SK-N-SH (cell line): Measurements from ENCODE around the gene SEC16A. TPM values are rescaled to one million over a fixed set of nuclear protein-coding genes. Genes with fewer than 3 reads are reported as not detected.

ENCODE experiments used
- CTCF ChIA-PET: fragments of 300-600, 350-600 bp; formaldehyde crosslinking; extraction: SDS; loops from one replicate; lab custom pipeline; 2021; lab: Yijun Ruan, JAX
- POLR2A ChIA-PET: fragments of 350-600 bp; sonication (Branson Sonifier 250); formaldehyde crosslinking; extraction: SDS; loops from one replicate; lab custom pipeline; 2020; ENCODE audit warnings: antibody characterized with exemption, inconsistent platforms; lab: Yijun Ruan, JAX
- DNase-seq: peaks from one replicate; pipeline ENCODE4 v3.0.0; 2012
- H2AFZ ChIP-seq: fragments of 200-600 bp; sonication (generic); 2 replicates; pipeline ENCODE4 v1.8.1; 2016; ENCODE audit warnings: antibody characterized with exemption, mild to moderate bottlenecking, low read depth
- H3F3A ChIP-seq: fragments of 200-600 bp; sonication (generic); replicated peaks from 2 replicates; pipeline ENCODE3; 2016; ENCODE audit warnings: antibody characterized with exemption, mild to moderate bottlenecking; ENCODE audit not compliant: insufficient read depth
- H3K27ac ChIP-seq, 2 experiments: fragments of 200-500 bp in 1 of 2; fragments of 200-600 bp in 1 of 2; sonication (Bioruptor generic) in 1 of 2; sonication (generic), shearing (Covaris generic) in 1 of 2; 2 replicates each; pipeline versions ENCODE4 v1.5.1 to v1.6.1; 2014 to 2016; ENCODE audit warnings: low read depth in 2 of 2, inconsistent platforms in 1 of 2, low read length in 1 of 2, mild to moderate bottlenecking in 1 of 2, mixed read lengths in 1 of 2
- H3K27me3 ChIP-seq: fragments of 200-600 bp; sonication (generic), shearing (Covaris generic); 2 replicates; pipeline ENCODE4 v1.6.1; 2016; ENCODE audit warnings: mixed run types; ENCODE audit not compliant: insufficient read depth
- H3K36me3 ChIP-seq, 2 experiments: fragments of 200-500 bp in 1 of 2; fragments of 200-600 bp in 1 of 2; sonication (Bioruptor generic) in 1 of 2; sonication (generic) in 1 of 2; replicated peaks in 1 of 2; 2 replicates each; pipeline versions ENCODE3 to v1.5.1; 2014 to 2016; ENCODE audit warnings: low read length in 1 of 2, mild to moderate bottlenecking in 1 of 2; ENCODE audit not compliant: insufficient read depth in 2 of 2, control insufficient read depth in 1 of 2
- H3K4me1 ChIP-seq, 2 experiments: fragments of 200-500 bp in 1 of 2; fragments of 200-600 bp in 1 of 2; sonication (Bioruptor generic) in 1 of 2; sonication (generic), shearing (Covaris generic) in 1 of 2; 2 replicates each; pipeline versions ENCODE4 v1.5.1 to v1.6.1; 2014 to 2016; ENCODE audit warnings: low read depth in 1 of 2, low read length in 1 of 2, mixed run types in 1 of 2; ENCODE audit not compliant: insufficient read depth in 2 of 2, control insufficient read depth in 1 of 2
- H3K4me2 ChIP-seq: fragments of 200-600 bp; sonication (generic), shearing (Covaris generic); 2 replicates; pipeline ENCODE4 v1.6.1; 2017; ENCODE audit warnings: mixed run types
- H3K4me3 ChIP-seq, 2 experiments: fragments of 200-500 bp in 1 of 2; fragments of 200-600 bp in 1 of 2; sonication (Bioruptor generic) in 1 of 2; sonication (generic), shearing (Covaris generic) in 1 of 2; 2 replicates each; pipeline versions ENCODE4 v1.5.1 to v1.8.1; 2014 to 2016; ENCODE audit warnings: low read depth in 2 of 2, inconsistent platforms in 1 of 2, low read length in 1 of 2, mild to moderate bottlenecking in 1 of 2, mixed read lengths in 1 of 2, moderate library complexity in 1 of 2
- H3K79me2 ChIP-seq: fragments of 200-600 bp; sonication (generic); 2 replicates; pipeline ENCODE4 v1.8.1; 2017; ENCODE audit warnings: mild to moderate bottlenecking; ENCODE audit not compliant: insufficient read depth
- H3K9ac ChIP-seq: fragments of 200-600 bp; sonication (generic); 2 replicates; pipeline ENCODE4 v1.6.1; 2017; ENCODE audit warnings: mixed run types
- H3K9me2 ChIP-seq: fragments of 200-600 bp; sonication (generic); 2 replicates; pipeline ENCODE4 v1.6.1; 2017; ENCODE audit warnings: mixed run types
- H3K9me3 ChIP-seq: fragments of 200-600 bp; sonication (generic); 2 replicates; pipeline ENCODE4 v1.6.1; 2017; ENCODE audit warnings: mixed run types, mild to moderate bottlenecking, moderate library complexity
- H4K20me1 ChIP-seq: fragments of 200-600 bp; sonication (generic); 2 replicates; pipeline ENCODE4 v1.6.1; 2017; ENCODE audit warnings: mild to moderate bottlenecking, mixed run types; ENCODE audit not compliant: insufficient read depth
- CTCF ChIP-seq: fragments of 200-600 bp; sonication (generic); IDR thresholded peaks from 2 replicates; pipeline ENCODE4 v1.6.1; 2017; ENCODE audit warnings: antibody characterized with exemption, mild to moderate bottlenecking, moderate library complexity
- EP300 ChIP-seq, 2 experiments: IDR thresholded peaks; 2 replicates each; pipeline versions ENCODE4 v1.4.0 to v1.6.1; 2012; ENCODE audit warnings: borderline replicate concordance in 1 of 2, low read depth in 1 of 2, low read length in 1 of 2
- EZH2phosphoT487 ChIP-seq: fragments of 200-600 bp; sonication (generic); IDR thresholded peaks from 2 replicates; pipeline ENCODE4 v1.6.1; 2017; ENCODE audit warnings: low read depth, mixed run types, mild to moderate bottlenecking, antibody characterized with exemption, moderate library complexity, borderline replicate concordance
- GABPA ChIP-seq: IDR thresholded peaks from 2 replicates; pipeline ENCODE4 v1.4.0; 2012; ENCODE audit warnings: low read depth, mild to moderate bottlenecking
- GATA2 ChIP-seq: sonication (generic); formaldehyde crosslinking; IDR thresholded peaks from 2 replicates; pipeline ENCODE4 v1.5.0; 2020; ENCODE audit warnings: mild to moderate bottlenecking, missing genetic modification reagents
- JUND ChIP-seq: IDR thresholded peaks from 2 replicates; pipeline ENCODE4 v1.4.0; 2012
- MXI1 ChIP-seq: IDR thresholded peaks from 2 replicates; pipeline ENCODE4 v1.6.1; 2012; ENCODE audit warnings: mild to moderate bottlenecking, low read depth, low read length, improper control_type of control experiment
- NFIC ChIP-seq: IDR thresholded peaks from 2 replicates; pipeline ENCODE4 v1.4.0; 2012; ENCODE audit warnings: borderline replicate concordance
- POLR2AphosphoS5 ChIP-seq: IDR thresholded peaks from 2 replicates; pipeline ENCODE4 v1.6.1; 2012; ENCODE audit warnings: low read depth, low read length
- RCOR1 ChIP-seq: fragments of 150-350 bp; IDR thresholded peaks from 2 replicates; pipeline ENCODE4 v1.6.1; 2017; ENCODE audit warnings: antibody characterized with exemption, low read length
- REST ChIP-seq: IDR thresholded peaks from 2 replicates; pipeline ENCODE4 v1.6.1; 2012; ENCODE audit warnings: mild to moderate bottlenecking, low read depth, low read length, moderate library complexity
- SIN3A ChIP-seq: IDR thresholded peaks from 2 replicates; pipeline ENCODE4 v1.6.1; 2012; ENCODE audit warnings: low read depth, mild to moderate bottlenecking, low read length, moderate library complexity, borderline replicate concordance
- SMC3 ChIP-seq: IDR thresholded peaks from 2 replicates; pipeline ENCODE4 v1.6.1; 2012; ENCODE audit warnings: low read depth, low read length, improper control_type of control experiment
- ZBTB33 ChIP-seq: IDR thresholded peaks from 2 replicates; pipeline ENCODE4 v1.4.0; 2012; ENCODE audit warnings: low read depth, borderline replicate concordance
- WGBS: methylation state at CpG from one replicate; pipeline ENCODE4 v1.1.6; 2017; ENCODE audit warnings: low lambda C conversion rate; 5-methylcytosine and 5-hydroxymethylcytosine counted together
- polyA plus RNA-seq, 3 experiments: library from polyadenylated mRNA; depleted of rRNA; stranded (reverse); fragments of >200 nt; gene quantifications; 2 replicates each; pipeline ENCODE4 v1.2.3, GENCODE V29; 2012

The SEC16A gene
- polyA plus RNA-seq, 1 of the 3 experiments (the other 2 are of a cell fraction): 25.9 TPM

- Histone ChIP-seq H4K20me1 (no peaks in the 10 kb centered on the region), H3K9ac (no peak overlapping the region), H3K27me3 (no peaks in the 10 kb centered on the region), H3K4me1 (peaks cover 0 to 5% of the 10 kb centered on the region in 2 experiments; a peak in 1 of 4 replicates), H3K4me2 (no peak overlapping the region), H3K79me2 (no peaks in the 10 kb centered on the region), H3K27ac (no peak overlapping the region; a peak in 1 of 4 replicates), H3K9me3 (no peaks in the 10 kb centered on the region), H3K36me3 (peaks cover 6 to 73% of the 10 kb centered on the region in 2 experiments), H3K9me2 (no peaks in the 10 kb centered on the region), H3F3A (no peaks in the 10 kb centered on the region), H3K4me3 (no peak overlapping the region), H2AFZ (no peak overlapping the region)
- CTCF ChIA-PET: no interaction called here
- DNase-seq: no peak
- WGBS: 100% methylated on average over 5 of the region's 28 CpGs
- TF ChIP-seq MXI1: no peak
- TF ChIP-seq RCOR1: no peak
- no peak for TF ChIP-seq GATA2 (CRISPR knock-in tag)
- no peak for TF ChIP-seq EZH2phosphoT487
- TF ChIP-seq NFIC: no peak
- no peak for TF ChIP-seq SIN3A
- POLR2A ChIA-PET: no interaction called here
Measured at GRCh38 chr9:136511144-136511669, 28.4 kb upstream of the SEC16A start.

- no peak for DNase-seq
- H3K9ac ChIP-seq: no peak overlapping the region
- no peak overlapping the region for H3K4me2 ChIP-seq
- ChIA-PET POLR2A (no interaction called here), CTCF (no interaction called here)
- no peak overlapping the region for H2AFZ ChIP-seq
- no peak overlapping the region for H3K27ac ChIP-seq
- H3K4me1 ChIP-seq: peaks cover 0 to 5% of the 10 kb centered on the region in 2 experiments; a peak in 1 of 4 replicates
- no peak overlapping the region for H3K4me3 ChIP-seq
- no peaks in the 10 kb centered on the region for H3F3A ChIP-seq
- no peak for TF ChIP-seq ZBTB33
- no peak for TF ChIP-seq GABPA
- no peak for TF ChIP-seq SMC3
- no peak for TF ChIP-seq JUND
- TF ChIP-seq SIN3A: no peak
- no peak for TF ChIP-seq POLR2AphosphoS5
- TF ChIP-seq CTCF: no peak
- no peak for TF ChIP-seq EP300 (IDR thresholded peaks at IDR 0.05; ENCODE audit: borderline replicate concordance in 1 of 2, low read depth in 1 of 2, low read length in 1 of 2)
- TF ChIP-seq NFIC: no peak
- TF ChIP-seq REST: no peak
- TF ChIP-seq, all 33 proteins: peak for 0
- no peaks in the 10 kb centered on the region for H3K9me3 ChIP-seq
- H3K36me3 ChIP-seq: peaks cover 6 to 75% of the 10 kb centered on the region in 2 experiments
- H3K27me3 ChIP-seq: no peaks in the 10 kb centered on the region
- 80% methylated on average over 1 of the region's 26 CpGs for WGBS
- H3K9me2 ChIP-seq: no peaks in the 10 kb centered on the region
- no peaks in the 10 kb centered on the region for H4K20me1 ChIP-seq
- H3K79me2 ChIP-seq: no peaks in the 10 kb centered on the region
Measured at GRCh38 chr9:136510561-136510960, 27.7 kb upstream of the SEC16A start.
